GM12891 (cell line): ENCODE measurements around the gene MFGE8.

Experiments
- PAX5 ChIP-seq: IDR thresholded peaks from 2 replicates; pipeline ENCODE4 v1.6.1; 2011; ENCODE audit warnings: low read length, moderate library complexity, mild to moderate bottlenecking; ENCODE audit not compliant: insufficient read depth, severe bottlenecking
- POLR2A ChIP-seq: IDR thresholded peaks from 2 replicates; pipeline ENCODE4 v1.6.1; 2011; ENCODE audit warnings: low read depth, low read length, control low read depth
- POLR2AphosphoS5 ChIP-seq: IDR thresholded peaks from 2 replicates; pipeline ENCODE4 v1.6.1; 2011; ENCODE audit warnings: low read depth, low read length, control low read depth
- TAF1 ChIP-seq: IDR thresholded peaks from 2 replicates; pipeline ENCODE4 v1.6.1; 2011; ENCODE audit warnings: low read depth, low read length, control low read depth

GRCh38 chr15:88891540-88892254 is 21.5 kb downstream of the MFGE8 start:
- TF ChIP-seq POLR2AphosphoS5, result no peak
- TF ChIP-seq POLR2A, result no peak
- TF ChIP-seq TAF1, result no peak
- no peak for TF ChIP-seq PAX5
